NCI-H2227 treated with DMSO at 0.1 percent for 48 hours (cell line): ENCODE measurements around the gene LTBP1.
"Not testable (repeated sequence)": the region's sequence is repeated elsewhere in the genome, so short reads cannot be mapped to it uniquely, and the experiment has no call there.

Source experiments
- DNase-seq: peaks from one replicate; lab custom pipeline; 2025; lab: John Stamatoyannopoulos, UW

The LTBP1 gene

DNA sequence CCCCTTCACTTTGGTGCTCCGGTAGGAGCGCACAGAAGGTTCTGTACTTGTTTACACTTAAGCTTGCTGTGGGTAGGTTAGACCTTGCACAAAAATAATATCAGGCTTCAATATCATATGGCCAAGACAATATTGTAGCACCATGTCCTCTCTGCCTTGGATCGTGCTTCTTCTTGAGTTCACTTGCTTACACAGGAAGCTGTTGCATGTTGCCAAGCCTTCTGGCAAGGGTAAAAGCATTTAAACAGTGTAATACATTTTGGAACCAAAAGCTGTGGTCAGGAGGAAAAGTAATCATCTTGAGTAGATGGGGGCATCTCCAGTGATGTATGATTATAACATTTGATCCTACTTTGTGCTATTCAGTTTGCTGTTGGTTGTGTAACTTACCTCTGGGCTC lies 197.5 kb downstream of the LTBP1 start:
- DNase-seq = no peak

- DNase-seq = no peak
Observed at GRCh38 chr2:33145459-33145858, 198.7 kb downstream of the LTBP1 start.

GRCh38 chr2:33146102-33146501 lies 199.3 kb downstream of the LTBP1 start:
- DNase-seq = no peak

DNA sequence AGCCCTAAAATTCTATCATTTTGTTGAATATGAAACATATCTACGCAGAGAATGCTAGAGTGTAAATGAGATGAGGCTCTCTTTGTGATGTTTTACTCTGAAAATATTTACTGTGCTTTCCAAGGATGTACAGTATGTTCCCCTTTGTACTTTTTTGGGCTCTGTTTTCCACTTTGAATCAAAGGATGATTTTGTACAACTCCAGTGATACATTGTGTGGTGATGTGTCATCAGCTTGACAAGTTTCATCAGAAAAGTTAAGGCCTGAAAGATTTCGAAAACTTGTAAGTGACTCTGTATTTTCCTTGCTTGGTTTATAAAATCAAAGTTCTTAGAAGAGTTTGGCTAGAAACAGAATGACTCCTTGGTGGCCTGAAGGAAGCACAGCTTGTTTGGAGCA lies 206.3 kb downstream of the LTBP1 start:
- DNase-seq = no peak

DNA sequence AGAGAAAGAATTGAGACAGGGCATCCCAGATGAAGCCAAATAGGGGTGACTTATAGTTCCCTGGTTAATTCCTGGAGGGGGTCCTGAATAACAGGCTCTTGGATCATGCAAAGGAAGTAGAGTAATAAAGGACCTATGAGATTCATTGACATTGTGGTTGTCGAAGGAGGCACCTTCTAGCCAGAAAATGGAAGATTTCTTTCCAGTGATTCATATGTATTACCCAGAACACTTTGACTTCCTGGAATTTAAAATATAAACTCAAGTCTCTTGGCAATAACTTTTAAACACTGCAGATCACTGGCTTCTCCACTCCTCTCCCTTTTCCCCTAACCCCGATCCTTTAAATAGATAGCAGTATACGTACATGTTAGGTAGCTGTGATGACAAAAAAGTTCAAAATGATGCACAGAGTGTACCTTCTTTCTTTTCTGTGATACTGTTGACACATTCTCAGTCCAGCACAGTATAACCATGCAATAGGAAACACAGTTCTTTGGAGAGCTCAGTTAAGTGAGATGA lies 211.8 kb downstream of the LTBP1 start:
- DNase-seq = no peak

GRCh38 chr2:33160191-33160590 lies 213.4 kb downstream of the LTBP1 start:
- DNase-seq = no peak

GRCh38 chr2:33166287-33166881 lies 219.6 kb downstream of the LTBP1 start:
- no peak for DNase-seq

- DNase-seq = no peak
Observed at GRCh38 chr2:33167622-33168245, 221.0 kb downstream of the LTBP1 start.

GRCh38 chr2:33168425-33168824 lies 221.7 kb downstream of the LTBP1 start:
- no peak for DNase-seq

DNA sequence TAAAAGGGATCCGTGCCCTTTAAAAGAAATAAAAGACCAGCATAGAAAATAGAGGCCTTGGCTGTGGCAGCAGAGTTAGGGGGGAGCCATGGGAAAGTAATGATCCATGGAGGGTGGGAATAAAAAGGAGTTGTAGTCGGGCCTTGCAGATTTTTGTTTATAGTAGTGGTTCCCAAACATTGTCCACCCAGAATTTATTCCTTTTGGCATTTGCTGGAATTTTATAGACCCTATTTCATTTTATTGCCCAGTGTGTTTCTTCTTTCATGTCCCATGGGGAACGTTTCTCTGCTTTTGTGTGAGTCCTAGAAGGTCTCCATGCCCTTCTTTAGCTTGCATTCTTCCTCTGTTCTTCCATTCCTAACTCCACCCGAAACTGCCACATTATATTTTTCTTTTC lies 222.2 kb downstream of the LTBP1 start:
- no peak for DNase-seq

- DNase-seq = not testable (repeated sequence)
Observed at GRCh38 chr2:33170251-33170650, 223.5 kb downstream of the LTBP1 start.

- no peak for DNase-seq
Observed at GRCh38 chr2:33177627-33178026, 230.9 kb downstream of the LTBP1 start.

DNA sequence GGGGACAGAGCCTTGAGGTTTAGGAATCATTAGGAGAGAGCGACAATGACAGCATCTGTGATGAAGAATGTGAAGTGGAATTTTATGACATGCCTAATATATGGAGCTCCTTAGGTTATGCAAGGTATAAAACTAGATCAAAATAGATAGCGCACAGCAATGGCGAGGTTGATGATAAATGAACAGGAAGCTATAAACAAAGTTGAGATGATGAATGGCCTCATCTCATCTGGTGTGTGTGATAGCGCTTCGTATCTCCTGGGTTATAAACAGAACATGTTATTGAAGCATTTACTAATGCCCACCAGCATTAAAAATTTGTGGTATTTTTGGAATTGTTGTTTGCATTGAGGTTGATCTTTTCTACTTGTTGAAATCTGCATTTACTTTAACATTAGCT lies 231.5 kb downstream of the LTBP1 start:
- DNase-seq = no peak

- DNase-seq = no peak
Observed at GRCh38 chr2:33180915-33181314, 234.2 kb downstream of the LTBP1 start.

GRCh38 chr2:33181466-33181865 lies 234.7 kb downstream of the LTBP1 start:
- DNase-seq = no peak

DNA sequence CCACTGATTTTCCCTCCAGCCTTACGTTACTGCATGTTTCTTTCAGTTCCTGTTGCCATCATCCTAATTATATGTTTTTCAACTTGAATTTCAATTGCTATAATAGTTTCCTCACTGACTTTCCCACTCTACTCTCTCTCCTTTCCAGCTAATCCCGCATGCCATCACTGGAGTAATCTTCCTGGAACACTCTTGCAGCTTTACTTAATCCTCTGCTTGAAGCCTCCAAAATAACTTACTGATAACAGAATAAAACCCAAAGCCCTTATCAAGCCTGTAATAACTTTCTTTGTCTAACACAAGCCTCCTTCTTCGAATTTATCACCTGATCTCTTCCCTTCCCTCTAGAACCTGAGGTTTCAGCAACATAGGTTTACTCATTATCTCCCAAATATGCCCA lies 237.3 kb downstream of the LTBP1 start:
- no peak for DNase-seq

DNA sequence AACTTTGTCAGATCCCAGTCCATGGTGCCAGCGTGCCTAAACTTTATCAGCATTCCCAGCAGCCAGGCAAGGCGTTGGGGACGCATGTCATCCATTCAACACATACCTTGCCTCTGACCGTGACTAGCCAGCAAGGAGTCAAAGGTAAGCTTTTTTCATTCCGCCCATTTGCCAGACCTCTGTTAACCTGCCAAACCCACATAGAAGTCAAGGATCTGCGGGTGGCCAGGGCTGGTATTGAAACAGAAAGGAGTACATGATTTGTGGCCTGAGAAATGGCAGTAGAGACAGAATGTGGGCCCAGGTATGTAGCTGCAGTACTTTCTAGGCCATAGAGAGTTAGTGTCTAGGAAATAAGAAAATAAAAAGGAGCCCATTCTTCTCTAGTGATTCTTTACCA lies 240.2 kb downstream of the LTBP1 start:
- no peak for DNase-seq

DNA sequence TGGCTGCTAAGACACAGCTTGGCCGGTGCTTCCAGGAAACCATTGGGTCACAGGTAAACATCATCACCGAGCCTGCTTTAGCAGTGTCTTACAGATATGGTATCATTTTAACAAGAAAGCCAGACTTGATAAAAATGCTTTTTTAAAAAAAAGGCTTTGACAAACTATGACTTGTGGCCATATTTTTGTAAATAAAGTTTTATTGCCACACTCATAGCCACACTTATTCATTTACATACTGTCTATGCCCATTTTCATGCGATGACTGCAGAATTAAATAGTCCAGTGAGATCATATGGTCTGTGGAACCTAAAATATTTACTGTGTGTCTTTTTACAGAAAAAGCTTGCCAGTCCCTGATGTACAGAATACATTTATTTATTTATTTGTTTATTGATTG lies 242.0 kb downstream of the LTBP1 start:
- DNase-seq = no peak

DNA sequence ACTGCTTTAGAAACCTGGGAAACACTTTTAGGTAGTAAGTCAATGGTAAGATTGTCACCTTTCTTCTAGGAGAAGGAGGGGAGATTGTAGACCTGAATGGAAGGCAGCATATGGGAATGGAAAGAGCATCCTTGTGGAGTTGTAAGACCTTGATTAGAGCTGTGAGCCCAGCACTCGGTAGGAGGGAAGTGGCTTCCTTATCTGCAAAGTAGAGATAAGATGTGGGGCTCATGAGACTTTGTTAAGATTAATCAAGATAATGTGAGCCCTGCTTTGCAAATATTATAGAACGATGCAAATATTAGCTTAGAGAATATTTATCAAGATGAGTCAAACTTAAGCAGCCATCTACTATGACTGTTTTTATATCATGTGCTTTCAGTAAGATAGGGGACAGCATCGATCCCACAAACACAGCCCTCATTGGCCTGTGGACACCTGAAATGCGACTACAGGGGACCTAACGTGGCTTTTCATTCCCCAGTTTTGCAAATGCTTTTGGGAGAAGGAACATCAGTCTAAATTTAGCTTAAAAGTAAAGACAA lies 243.7 kb downstream of the LTBP1 start:
- no peak for DNase-seq

DNA sequence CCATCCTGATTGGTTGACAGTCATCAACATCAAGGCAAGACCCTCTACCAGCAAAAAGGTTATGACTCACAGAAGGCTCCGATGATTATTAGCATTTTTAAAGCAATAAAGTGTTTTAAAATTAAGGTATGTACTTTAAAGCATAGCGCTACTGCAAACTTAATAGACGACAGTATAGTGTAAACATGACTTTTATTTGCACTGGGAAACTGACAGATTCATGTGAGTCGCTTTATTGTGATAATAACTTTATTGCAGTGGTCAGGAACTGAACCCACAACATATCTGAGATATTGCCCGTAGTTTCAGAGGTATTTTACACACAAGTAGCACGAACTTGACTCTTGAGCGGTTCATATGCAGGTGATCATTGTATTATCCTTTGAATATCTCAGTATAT lies 249.1 kb downstream of the LTBP1 start:
- DNase-seq = no peak

GRCh38 chr2:33196700-33197099 lies 249.9 kb downstream of the LTBP1 start:
- DNase-seq = no peak

- no peak for DNase-seq
Observed at GRCh38 chr2:33197198-33197938, 250.6 kb downstream of the LTBP1 start.
